ENCODE data around the gene PRSS22. TPM values are rescaled to one million over a fixed set of nuclear protein-coding genes. Genes with fewer than 3 reads are reported as not detected.

PRSS22 gene
- total RNA-seq, 1 donor = not detected

- H3K4me3 ChIP-seq (ENCODE audit: low read depth, low read length) = peak overlapping the region; percentile 81
- TF ChIP-seq CTCF (IDR thresholded peaks at IDR 0.05; ENCODE audit: insufficient read depth, low read length) = peak; percentile 92
- DNase-seq (ENCODE audit: low read depth) = peak; percentile 81
Measured at GRCh38 chr16:2904100-2904921, 46.3 kb upstream of the PRSS22 start.

- no peak for DNase-seq (ENCODE audit: low read depth)
- H3K4me3 ChIP-seq (ENCODE audit: low read depth, low read length) = no peak overlapping the region
- TF ChIP-seq CTCF (IDR thresholded peaks at IDR 0.05; ENCODE audit: insufficient read depth, low read length) = no peak
Measured at GRCh38 chr16:2902337-2903130, 44.6 kb upstream of the PRSS22 start.

GRCh38 chr16:2900526-2901075, 42.6 kb upstream of the PRSS22 start:
- TF ChIP-seq CTCF (IDR thresholded peaks at IDR 0.05; ENCODE audit: insufficient read depth, low read length) = no peak
- DNase-seq (ENCODE audit: low read depth) = no peak

GRCh38 chr16:2899564-2900072, 41.6 kb upstream of the PRSS22 start:
- no peak overlapping the region for H3K4me3 ChIP-seq (ENCODE audit: low read depth, low read length)
- DNase-seq (ENCODE audit: low read depth) = no peak
- TF ChIP-seq CTCF (IDR thresholded peaks at IDR 0.05; ENCODE audit: insufficient read depth, low read length) = no peak

More at GRCh38 chr16:2900526-2901075, 42.6 kb upstream of the PRSS22 start:
- H3K4me3 ChIP-seq (ENCODE audit: low read depth, low read length) = no peak overlapping the region

GRCh38 chr16:2898831-2899563, 41.0 kb upstream of the PRSS22 start:
- DNase-seq (ENCODE audit: low read depth) = no peak

More at GRCh38 chr16:2898831-2899563, 41.0 kb upstream of the PRSS22 start:
- TF ChIP-seq CTCF (IDR thresholded peaks at IDR 0.05; ENCODE audit: insufficient read depth, low read length) = no peak
- H3K4me3 ChIP-seq (ENCODE audit: low read depth, low read length) = no peak overlapping the region
